T-cell (primary cell): Measurements from ENCODE around the gene TP63. TPM values are rescaled to one million over a fixed set of nuclear protein-coding genes. Genes with fewer than 3 reads are reported as not detected.

Experiments used
- ATAC-seq, 4 experiments: fragments of 200-7000 bp in 3 of 4; fragments of 150-1000 bp in 1 of 4; cut with Tn5 transposase; replicated peaks in 1 of 4; 1 replicate in 3 of 4; 2 replicates in 1 of 4; pipeline ENCODE4 v1.10.0; 2021; ENCODE audit warnings: moderate library complexity in 3 of 4, mild to moderate bottlenecking in 2 of 4, moderate number of reproducible peaks in 1 of 4
- CTCF ChIA-PET, 2 donors: fragments of 300-600 bp; sonication (Branson Sonifier 250); formaldehyde crosslinking; loops; one replicate each; lab custom pipeline; 2022; ENCODE audit warnings: antibody characterized with exemption in 2 of 2; lab: Charles Lee
- POLR2A ChIA-PET, 2 donors: fragments of 300-600 bp; sonication (Branson Sonifier 250); formaldehyde crosslinking; loops; one replicate each; lab custom pipeline; 2022; ENCODE audit warnings: antibody characterized with exemption in 2 of 2; lab: Charles Lee
- DNase-seq, 35 experiments: peaks; one replicate each; pipeline versions ENCODE4 v3.0.0 to v3.0.0-alpha.2; 2013 to 2023
- H3K27ac ChIP-seq: one replicate; pipeline ENCODE4 v1.5.1; 2013; ENCODE audit warnings: low read length
- H3K27me3 ChIP-seq, 2 experiments: replicated peaks in 1 of 2; 1 replicate in 1 of 2; 2 replicates in 1 of 2; pipeline versions ENCODE4 v1.6.1 to v1.7.0; 2013; ENCODE audit warnings: low read length in 1 of 2, mixed read lengths in 1 of 2; ENCODE audit not compliant: control insufficient read depth in 2 of 2, insufficient read depth in 2 of 2; ENCODE audit errors: extremely low read depth in 1 of 2
- H3K36me3 ChIP-seq, 2 donors: 1 replicate in 1 of 2; 2 replicates in 1 of 2; pipeline versions ENCODE4 v1.6.1 to v1.7.0; 2013; ENCODE audit warnings: low read length in 1 of 2; ENCODE audit not compliant: control insufficient read depth in 2 of 2, insufficient read depth in 1 of 2; ENCODE audit errors: extremely low read depth in 1 of 2
- H3K4me1 ChIP-seq, 2 experiments: 1 replicate in 1 of 2; 2 replicates in 1 of 2; pipeline versions ENCODE4 v1.6.1 to v1.7.0; 2013; ENCODE audit warnings: low read length in 2 of 2, mixed read lengths in 1 of 2; ENCODE audit not compliant: insufficient read depth in 2 of 2, control insufficient read depth in 1 of 2; ENCODE audit errors: extremely low read depth in 1 of 2
- H3K4me3 ChIP-seq, 2 donors: 1 replicate in 1 of 2; 2 replicates in 1 of 2; pipeline versions ENCODE4 v1.5.1 to v1.7.0; 2013; ENCODE audit warnings: mild to moderate bottlenecking in 2 of 2, low read length in 1 of 2, moderate library complexity in 1 of 2; ENCODE audit not compliant: control insufficient read depth in 1 of 2; ENCODE audit errors: extremely low read depth in 1 of 2
- H3K9me3 ChIP-seq: 2 replicates; pipeline ENCODE4 v1.7.0; 2013
- H3K27ac Mint-ChIP-seq, 2 donors: one replicate each; pipeline ENCODE4 v1.8.0; 2020 to 2021; ENCODE audit warnings: mild to moderate bottlenecking in 2 of 2, mixed read lengths in 2 of 2
- H3K27me3 Mint-ChIP-seq, 2 donors: one replicate each; pipeline ENCODE4 v1.8.0; 2021 to 2022; ENCODE audit warnings: mixed read lengths in 2 of 2
- H3K36me3 Mint-ChIP-seq: one replicate; pipeline ENCODE4 v1.8.0; 2021; ENCODE audit warnings: mixed read lengths
- H3K4me1 Mint-ChIP-seq, 3 donors: one replicate each; pipeline ENCODE4 v1.8.0; 2020 to 2022; ENCODE audit warnings: mixed read lengths in 3 of 3, mild to moderate bottlenecking in 1 of 3
- H3K4me3 Mint-ChIP-seq, 3 donors: one replicate each; pipeline ENCODE4 v1.8.0; 2020 to 2022; ENCODE audit warnings: mild to moderate bottlenecking in 3 of 3, mixed read lengths in 3 of 3, moderate library complexity in 3 of 3
- H3K9me3 Mint-ChIP-seq, 3 donors: one replicate each; pipeline ENCODE4 v1.8.0; 2020 to 2022; ENCODE audit warnings: mixed read lengths in 3 of 3
- WGBS: methylation state at CpG from one replicate; pipeline ENCODE4 v1.1.5; 2013; ENCODE audit warnings: missing lambda C conversion rate; ENCODE audit not compliant: insufficient coverage; 5-methylcytosine and 5-hydroxymethylcytosine counted together
- total RNA-seq, 35 experiments: library from RNA in 6 of 35; stranded (reverse) in 6 of 35; fragments of 120-200 nt in 1 of 35; gene quantifications; one replicate each; pipeline versions ENCODE4 v1.2.1 to v1.2.4 and lab custom pipeline; 2013 to 2026

The TP63 gene
- total RNA-seq, 5 donors from 2014 or later (not counting 1 experiment from before 2014, with no cell fraction given): 0.35 to 0.75 (median 0.62) TPM; not detected in 1

GRCh38 chr3:189890496-189890895, 259.3 kb downstream of the TP63 start:
- Histone ChIP-seq H3K36me3 (no peaks in the 10 kb centered on the region), H3K27ac (no peak overlapping the region), H3K4me1 (no peaks in the 10 kb centered on the region), H3K27me3 (no peaks in the 10 kb centered on the region), H3K9me3 (no peaks in the 10 kb centered on the region), H3K4me3 (no peak overlapping the region)
- Mint-ChIP-seq H3K36me3 (no peaks in the 10 kb centered on the region), H3K27me3 (peaks cover 0 to 4% of the 10 kb centered on the region in 2 donors), H3K4me1 (no peaks in the 10 kb centered on the region), H3K4me3 (no peak overlapping the region), H3K27ac (no peak overlapping the region), H3K9me3 (no peaks in the 10 kb centered on the region)
- ChIA-PET POLR2A (no interaction called here), CTCF (no interaction called here)
- DNase-seq (no peak), ATAC-seq (no peak)
- no CpG with 5 or more reads among the region's 4 CpGs for WGBS

GRCh38 chr3:189896533-189896932, 265.3 kb downstream of the TP63 start:
- no peaks in the 10 kb centered on the region for H3K27me3 ChIP-seq
- WGBS: 83% methylated on average over 1 of the region's 3 CpGs
- no peak overlapping the region for H3K4me3 ChIP-seq
- Mint-ChIP-seq H3K9me3 (no peaks in the 10 kb centered on the region), H3K27ac (no peak overlapping the region), H3K4me3 (no peak overlapping the region), H3K36me3 (no peaks in the 10 kb centered on the region), H3K4me1 (no peaks in the 10 kb centered on the region), H3K27me3 (no peaks in the 10 kb centered on the region)
- no peaks in the 10 kb centered on the region for H3K9me3 ChIP-seq
- no peak overlapping the region for H3K27ac ChIP-seq
- H3K4me1 ChIP-seq: no peaks in the 10 kb centered on the region
- ChIA-PET CTCF (no interaction called here), POLR2A (no interaction called here)
- ATAC-seq (no peak), DNase-seq (no peak)
- no peaks in the 10 kb centered on the region for H3K36me3 ChIP-seq

GRCh38 chr3:189897406-189897805, 266.2 kb downstream of the TP63 start:
- no peak overlapping the region for H3K27ac ChIP-seq
- Mint-ChIP-seq H3K4me3 (no peak overlapping the region), H3K27ac (no peak overlapping the region), H3K4me1 (no peaks in the 10 kb centered on the region), H3K27me3 (no peaks in the 10 kb centered on the region), H3K9me3 (no peaks in the 10 kb centered on the region), H3K36me3 (no peaks in the 10 kb centered on the region)
- ATAC-seq (no peak), DNase-seq (no peak)
- H3K9me3 ChIP-seq: no peaks in the 10 kb centered on the region
- WGBS: no CpG with 5 or more reads among the region's 2 CpGs
- no peaks in the 10 kb centered on the region for H3K4me1 ChIP-seq
- no peak overlapping the region for H3K4me3 ChIP-seq
- H3K27me3 ChIP-seq: no peaks in the 10 kb centered on the region
- no peaks in the 10 kb centered on the region for H3K36me3 ChIP-seq
- ChIA-PET POLR2A (no interaction called here), CTCF (interaction anchor here in 1 of 2 donors (0.7 kb wide), 1 partner anchor 289 kb away, joined by 3 read pairs; no protein-coding TSS in a partner anchor)

- no peak overlapping the region for H3K4me3 Mint-ChIP-seq
- no peak for ATAC-seq
Observed at GRCh38 chr3:189898559-189899153, 267.5 kb downstream of the TP63 start.

GRCh38 chr3:189899186-189899585, 268.0 kb downstream of the TP63 start:
- no peaks in the 10 kb centered on the region for H3K27me3 ChIP-seq
- no peaks in the 10 kb centered on the region for H3K27me3 Mint-ChIP-seq
- no peaks in the 10 kb centered on the region for H3K9me3 ChIP-seq
- DNase-seq (no peak), ATAC-seq (no peak)
- no peaks in the 10 kb centered on the region for H3K4me1 Mint-ChIP-seq
- ChIA-PET CTCF (no interaction called here), POLR2A (no interaction called here)
- H3K36me3 ChIP-seq: no peaks in the 10 kb centered on the region
- no CpG with 5 or more reads among the region's 3 CpGs for WGBS
- H3K27ac Mint-ChIP-seq: no peak overlapping the region
- H3K4me3 Mint-ChIP-seq: no peak overlapping the region
- no peak overlapping the region for H3K4me3 ChIP-seq
- no peaks in the 10 kb centered on the region for H3K9me3 Mint-ChIP-seq
- H3K27ac ChIP-seq: no peak overlapping the region
- H3K36me3 Mint-ChIP-seq: no peaks in the 10 kb centered on the region
- no peaks in the 10 kb centered on the region for H3K4me1 ChIP-seq

More at GRCh38 chr3:189898559-189899153, 267.5 kb downstream of the TP63 start:
- ChIA-PET CTCF (no interaction called here), POLR2A (no interaction called here)
- WGBS: no CpG with 5 or more reads among the region's 1 CpG
- no peaks in the 10 kb centered on the region for H3K27me3 ChIP-seq
- H3K4me3 ChIP-seq: no peak overlapping the region
- DNase-seq: no peak
- H3K9me3 ChIP-seq: no peaks in the 10 kb centered on the region
- no peaks in the 10 kb centered on the region for H3K4me1 Mint-ChIP-seq
- H3K36me3 ChIP-seq: no peaks in the 10 kb centered on the region
- no peaks in the 10 kb centered on the region for H3K27me3 Mint-ChIP-seq
- no peaks in the 10 kb centered on the region for H3K9me3 Mint-ChIP-seq
- no peaks in the 10 kb centered on the region for H3K36me3 Mint-ChIP-seq
- no peak overlapping the region for H3K27ac ChIP-seq
- no peak overlapping the region for H3K27ac Mint-ChIP-seq
- no peaks in the 10 kb centered on the region for H3K4me1 ChIP-seq

- Histone ChIP-seq H3K9me3 (no peaks in the 10 kb centered on the region), H3K36me3 (no peaks in the 10 kb centered on the region), H3K27me3 (no peaks in the 10 kb centered on the region), H3K27ac (no peak overlapping the region), H3K4me1 (no peaks in the 10 kb centered on the region), H3K4me3 (no peak overlapping the region)
- H3K36me3 Mint-ChIP-seq: no peaks in the 10 kb centered on the region
- H3K4me1 Mint-ChIP-seq: no peaks in the 10 kb centered on the region
- no peaks in the 10 kb centered on the region for H3K9me3 Mint-ChIP-seq
- POLR2A ChIA-PET: no interaction called here
- WGBS: 51% methylated on average over 2 of the region's 5 CpGs
- no peak overlapping the region for H3K27ac Mint-ChIP-seq
- CTCF ChIA-PET: no interaction called here
- ATAC-seq (no peak), DNase-seq (no peak)
- no peak overlapping the region for H3K4me3 Mint-ChIP-seq
- no peaks in the 10 kb centered on the region for H3K27me3 Mint-ChIP-seq
Observed at GRCh38 chr3:189900578-189900977, 269.4 kb downstream of the TP63 start.

GRCh38 chr3:189901481-189901880, 270.3 kb downstream of the TP63 start:
- Mint-ChIP-seq H3K4me3 (no peak overlapping the region), H3K9me3 (no peaks in the 10 kb centered on the region), H3K27ac (no peak overlapping the region), H3K36me3 (no peaks in the 10 kb centered on the region), H3K27me3 (no peaks in the 10 kb centered on the region), H3K4me1 (no peaks in the 10 kb centered on the region)
- Histone ChIP-seq H3K27ac (no peak overlapping the region), H3K27me3 (no peaks in the 10 kb centered on the region), H3K36me3 (no peaks in the 10 kb centered on the region), H3K4me3 (no peak overlapping the region), H3K4me1 (no peaks in the 10 kb centered on the region), H3K9me3 (no peaks in the 10 kb centered on the region)
- ATAC-seq (no peak), DNase-seq (no peak)
- ChIA-PET CTCF (no interaction called here), POLR2A (no interaction called here)
- no CpG with 5 or more reads among the region's 6 CpGs for WGBS
